GM10266 (cell line): ENCODE data around the gene XPO4.

Source experiments
- DNase-seq: peaks from one replicate; pipeline ENCODE4 v3.0.0; 2012; ENCODE audit errors: extremely low spot score
- TF ChIP-seq, protein P1 (sequence below): IDR thresholded peaks from 2 replicates; pipeline ENCODE4 v1.5.1; 2012; ENCODE audit warnings: mild to moderate bottlenecking, low read depth; ENCODE audit not compliant: control insufficient read depth, insufficient read depth; ENCODE audit errors: missing control alignments

The XPO4 gene

GRCh38 chr13:20833900-20834679 is 68.5 kb downstream of the XPO4 start:
- DNase-seq = no peak
- TF ChIP-seq, protein P1, sequence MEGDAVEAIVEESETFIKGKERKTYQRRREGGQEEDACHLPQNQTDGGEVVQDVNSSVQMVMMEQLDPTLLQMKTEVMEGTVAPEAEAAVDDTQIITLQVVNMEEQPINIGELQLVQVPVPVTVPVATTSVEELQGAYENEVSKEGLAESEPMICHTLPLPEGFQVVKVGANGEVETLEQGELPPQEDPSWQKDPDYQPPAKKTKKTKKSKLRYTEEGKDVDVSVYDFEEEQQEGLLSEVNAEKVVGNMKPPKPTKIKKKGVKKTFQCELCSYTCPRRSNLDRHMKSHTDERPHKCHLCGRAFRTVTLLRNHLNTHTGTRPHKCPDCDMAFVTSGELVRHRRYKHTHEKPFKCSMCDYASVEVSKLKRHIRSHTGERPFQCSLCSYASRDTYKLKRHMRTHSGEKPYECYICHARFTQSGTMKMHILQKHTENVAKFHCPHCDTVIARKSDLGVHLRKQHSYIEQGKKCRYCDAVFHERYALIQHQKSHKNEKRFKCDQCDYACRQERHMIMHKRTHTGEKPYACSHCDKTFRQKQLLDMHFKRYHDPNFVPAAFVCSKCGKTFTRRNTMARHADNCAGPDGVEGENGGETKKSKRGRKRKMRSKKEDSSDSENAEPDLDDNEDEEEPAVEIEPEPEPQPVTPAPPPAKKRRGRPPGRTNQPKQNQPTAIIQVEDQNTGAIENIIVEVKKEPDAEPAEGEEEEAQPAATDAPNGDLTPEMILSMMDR = no peak

DNA sequence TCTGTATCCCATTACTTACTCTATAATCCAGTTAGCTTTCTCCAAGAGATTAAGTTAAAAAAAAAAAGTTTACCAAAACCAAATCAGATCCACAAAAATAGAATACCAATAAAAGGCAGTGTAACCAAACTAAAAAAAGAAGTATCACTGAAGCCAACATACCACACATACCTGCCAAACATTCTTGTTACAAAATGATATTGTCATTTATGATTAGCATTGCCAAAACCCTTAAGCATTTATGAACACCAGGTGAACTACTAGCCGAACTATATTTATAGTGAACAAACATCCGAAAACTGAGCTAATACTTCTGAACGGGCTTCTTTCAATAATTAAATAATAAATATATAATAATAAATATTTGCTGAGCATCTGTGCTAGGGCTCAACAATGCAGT is 69.7 kb downstream of the XPO4 start:
- TF ChIP-seq, protein P1 = no peak
- no peak for DNase-seq

GRCh38 chr13:20831933-20832332 is 70.6 kb downstream of the XPO4 start:
- TF ChIP-seq, protein P1 = no peak

DNA sequence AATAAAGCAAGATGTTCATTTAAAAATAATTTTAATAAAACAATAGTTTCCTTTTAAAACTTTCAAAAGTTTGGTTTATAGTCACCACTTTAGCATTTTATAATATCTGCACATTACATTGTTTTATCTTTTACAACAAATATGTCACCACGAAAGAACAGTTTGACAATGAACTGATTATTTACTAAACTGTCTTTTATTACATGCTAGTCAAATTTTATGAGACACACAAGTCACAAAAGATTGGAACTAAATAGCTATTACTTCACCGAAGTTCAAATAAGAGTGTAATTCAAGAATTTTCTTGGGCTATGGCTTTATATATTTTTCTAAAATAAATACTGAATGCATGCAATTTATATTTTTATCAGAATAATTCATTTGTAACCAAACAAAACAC is 71.3 kb downstream of the XPO4 start:
- TF ChIP-seq, protein P1 = no peak
- no peak for DNase-seq

More at GRCh38 chr13:20831933-20832332, 70.6 kb downstream of the XPO4 start:
- DNase-seq = no peak

- TF ChIP-seq, protein P1 = peak; percentile 75
- DNase-seq = peak; percentile 33
These were observed 73.8 kb downstream of the XPO4 start for GRCh38 chr13:20828539-20829364.

GRCh38 chr13:20826843-20827560 is 75.5 kb downstream of the XPO4 start:
- TF ChIP-seq, protein P1 = no peak
- DNase-seq = no peak
